K562 (cell line): ENCODE results near the gene CEP350. TPM values are rescaled to one million over a fixed set of nuclear protein-coding genes. Genes with fewer than 3 reads are reported as not detected.

Experiments used
- CCNT2 ChIP-seq: IDR thresholded peaks from 2 replicates; pipeline ENCODE4 v1.6.1; 2011; ENCODE audit warnings: borderline replicate concordance, low read depth, mild to moderate bottlenecking, moderate library complexity, mixed read lengths, low read length; ENCODE audit not compliant: insufficient read length; ENCODE audit errors: extremely low read depth
- CHCHD3 ChIP-seq: fragments of 250-450 bp; sonication (Bioruptor Pico); IDR thresholded peaks from 2 replicates; pipeline ENCODE4 v2.1.2; 2022; ENCODE audit warnings: mild to moderate bottlenecking
- ETV6 ChIP-seq, 3 experiments: fragments of 150-350 bp in 1 of 3; sonication (generic) in 1 of 3; formaldehyde crosslinking in 1 of 3; IDR thresholded peaks; 2 replicates each; pipeline versions ENCODE4 v1.6.1 to v1.8.0; 2014 to 2022; ENCODE audit warnings: borderline replicate concordance in 2 of 3, low read depth in 2 of 3, antibody characterized with exemption in 1 of 3, low read length in 1 of 3, mild to moderate bottlenecking in 1 of 3, missing genetic modification reagents in 1 of 3
- FOXP1 ChIP-seq: sonication (generic); formaldehyde crosslinking; IDR thresholded peaks from 2 replicates; pipeline ENCODE4 v1.8.0; 2022; ENCODE audit warnings: mild to moderate bottlenecking, missing genetic modification reagents
- GMEB1 ChIP-seq: fragments of 250-450 bp; sonication (Bioruptor Pico); IDR thresholded peaks from 2 replicates; pipeline ENCODE4 v1.4.0; 2020; ENCODE audit warnings: mild to moderate bottlenecking
- GTF3C2 ChIP-seq: IDR thresholded peaks from 3 replicates; pipeline ENCODE4 v1.6.1; 2011; ENCODE audit warnings: borderline replicate concordance, mild to moderate bottlenecking, moderate library complexity; ENCODE audit not compliant: insufficient read length; ENCODE audit errors: extremely low read depth
- MAX ChIP-seq: sonication (generic); formaldehyde crosslinking; IDR thresholded peaks from 2 replicates; pipeline ENCODE4 v1.9.0; 2022; ENCODE audit warnings: mild to moderate bottlenecking, missing genetic modification reagents
- NRF1 ChIP-seq, 2 experiments: fragments of 450-650 bp; IDR thresholded peaks in 1 of 2; conservative IDR thresholded peaks in 1 of 2; 2 replicates each; pipeline ENCODE4 v1.6.1; 2014; ENCODE audit warnings: mild to moderate bottlenecking in 2 of 2
- PYGO2 ChIP-seq: fragments of 450-650 bp; IDR thresholded peaks from 2 replicates; pipeline ENCODE4 v1.6.1; 2016; ENCODE audit warnings: mild to moderate bottlenecking, missing genetic modification characterization, moderate library complexity, missing compliant biosample characterization
- RAD21 ChIP-seq, 2 experiments: fragments of 250-450 bp in 1 of 2; fragments of 450-650 bp in 1 of 2; sonication (Bioruptor Pico) in 1 of 2; formaldehyde crosslinking in 1 of 2; IDR thresholded peaks in 1 of 2; conservative IDR thresholded peaks in 1 of 2; 2 replicates each; pipeline versions ENCODE4 v1.4.0 to v1.8.0; 2020 to 2022; ENCODE audit warnings: mild to moderate bottlenecking in 2 of 2, moderate library complexity in 1 of 2
- SP1 ChIP-seq: sonication (generic); formaldehyde crosslinking; IDR thresholded peaks from 2 replicates; pipeline ENCODE4 v1.8.1; 2022; ENCODE audit warnings: mild to moderate bottlenecking, missing genetic modification reagents
- TAF15 ChIP-seq: fragments of 200-400 bp; formaldehyde crosslinking; IDR thresholded peaks from 2 replicates; pipeline ENCODE4 v1.6.1; 2017; ENCODE audit warnings: mild to moderate bottlenecking, low read depth, low read length, moderate library complexity
- ZEB2 ChIP-seq: fragments of 450-650 bp; IDR thresholded peaks from 2 replicates; pipeline ENCODE4 v1.6.1; 2016
- ZNF263 ChIP-seq: sonication (generic); formaldehyde crosslinking; IDR thresholded peaks from 2 replicates; pipeline ENCODE4 v1.8.0; 2022; ENCODE audit warnings: mild to moderate bottlenecking, missing genetic modification reagents, borderline replicate concordance
- ZNF586 ChIP-seq: fragments of 450-650 bp; formaldehyde crosslinking; conservative IDR thresholded peaks from 2 replicates; pipeline ENCODE4 v1.4.0; 2020; ENCODE audit warnings: mild to moderate bottlenecking, moderate library complexity
- ZNF639 ChIP-seq, 2 experiments: fragments of 200-800 bp in 1 of 2; sonication (Bioruptor generic) in 1 of 2; sonication (generic) in 1 of 2; formaldehyde crosslinking in 1 of 2; IDR thresholded peaks in 1 of 2; conservative IDR thresholded peaks in 1 of 2; 2 replicates each; pipeline versions ENCODE4 v1.5.0 to v1.6.1; 2016 to 2020; ENCODE audit warnings: missing compliant biosample characterization in 1 of 2, missing genetic modification characterization in 1 of 2, missing genetic modification reagents in 1 of 2
- ZNF766 ChIP-seq: fragments of 200-800 bp; sonication (Bioruptor generic); conservative IDR thresholded peaks from 2 replicates; pipeline ENCODE4 v1.6.1; 2016; ENCODE audit warnings: missing genetic modification characterization, missing compliant biosample characterization
- ZNF780A ChIP-seq: fragments of 250-450 bp; sonication (Bioruptor Pico); IDR thresholded peaks from 2 replicates; pipeline ENCODE4 v1.5.0; 2021; ENCODE audit warnings: mild to moderate bottlenecking
- polyA plus RNA-seq, 8 experiments: library from polyadenylated mRNA; depleted of rRNA in 4 of 8; stranded (reverse) in 5 of 8; unstranded in 3 of 8; fragments of >200 nt; fragmentation: Nextera tagmentation in 2 of 8; fragmentation: Illumina TruSeq in 1 of 8; extraction: Ambion mirVana in 2 of 8; extraction: Trizol in 1 of 8; gene quantifications; 2 replicates each; pipeline versions ENCODE4 v1.2.1 to v1.2.3, GENCODE V29; 2011 to 2014; ENCODE audit warnings: inconsistent platforms in 1 of 8, missing spikeins in 1 of 8
- total RNA-seq, 7 experiments: library from RNA; depleted of rRNA in 6 of 7; stranded (reverse); fragments of >200 nt in 6 of 7; fragmentation: Illumina TruSeq in 2 of 7; extraction: Trizol in 2 of 7; gene quantifications; 2 replicates each; pipeline versions ENCODE4 v1.2.1 to v1.2.3, GENCODE V29; 2011 to 2021; ENCODE audit warnings: low replicate concordance in 1 of 7

The CEP350 gene
- total and polyA plus RNA-seq, 9 of the 15 experiments (the other 6 are each of a cell fraction or from before 2014, with no cell fraction given) = 8.3 to 64.3 (median 28.0) TPM

- TF ChIP-seq GMEB1 = 0 out of 2 replicates have a peak, but pooled peaks have one; percentile 6
- no peak for TF ChIP-seq TAF15
- no peak for TF ChIP-seq FOXP1 (CRISPR knock-in tag)
- no peak for TF ChIP-seq PYGO2 (tag)
- 0 out of 2 replicates have a peak, but pooled peaks have one; percentile 45 for TF ChIP-seq ZNF766 (CRISPR knock-in tag)
- no peak for TF ChIP-seq CHCHD3 (CRISPR knock-in tag)
- peak; percentile 16; the same call in 1 of the 2 replicates for TF ChIP-seq ZNF263 (CRISPR knock-in tag)
- TF ChIP-seq SP1 (CRISPR knock-in tag) = peak; percentile 74
- TF ChIP-seq ZNF639 (CRISPR knock-in tag; conservative IDR thresholded peaks at IDR 0.05 in 1 of 2, IDR thresholded peaks at IDR 0.05 in 1 of 2) = peak in 1 of 2 experiments; percentile 62; a peak in 2 of 4 replicates
- TF ChIP-seq ETV6 (IDR thresholded peaks at IDR 0.05; ENCODE audit: borderline replicate concordance in 1 of 2, low read depth in 2 of 2, low read length in 1 of 2) = no peak
- 0 out of 2 replicates have a peak, but pooled peaks have one; percentile 53 for TF ChIP-seq ETV6 (CRISPR knock-in tag; IDR thresholded peaks at IDR 0.05; ENCODE audit: borderline replicate concordance)
- TF ChIP-seq ZNF586 (CRISPR knock-in tag) = no peak
- no peak for TF ChIP-seq GTF3C2
- peak; percentile 63 for TF ChIP-seq CCNT2
- peak; percentile 51; the same call in 1 of the 2 replicates for TF ChIP-seq MAX (CRISPR knock-in tag)
- peak; percentile 49 to 64; a peak in 3 of 4 replicates for TF ChIP-seq NRF1 (conservative IDR thresholded peaks at IDR 0.05 in 1 of 2, IDR thresholded peaks at IDR 0.05 in 1 of 2)
- TF ChIP-seq ZEB2 = 0 out of 2 replicates have a peak, but pooled peaks have one; percentile 2
- TF ChIP-seq RAD21 (CRISPR knock-in tag; conservative IDR thresholded peaks at IDR 0.05 in 1 of 2, IDR thresholded peaks at IDR 0.05 in 1 of 2) = no peak
- TF ChIP-seq ZNF780A (CRISPR knock-in tag) = no peak
Measured at GRCh38 chr1:180154325-180155181, 199.9 kb downstream of the CEP350 start, which contains the start of gene QSOX1 (continued).
